Dermis blood vessel endothelial cell (primary cell): ENCODE measurements around the gene MLX. TPM values are rescaled to one million over a fixed set of nuclear protein-coding genes. Genes with fewer than 3 reads are reported as not detected.

Experiments used
- total RNA-seq: library from RNA; depleted of rRNA; stranded (reverse); fragments of >200 nt; gene quantifications from 2 replicates; pipeline ENCODE4 v1.2.3, GENCODE V29; 2014

MLX gene
- total RNA-seq, 1 donor from 2014 or later = 34.5 TPM

Other genes starting within 250 kb of the MLX start
- gene STAT3, start 178.7 kb upstream of the MLX start, total RNA-seq = 131 and 179 TPM in 2 replicates
- gene CAVIN1, start 143.8 kb upstream of the MLX start, total RNA-seq = 768 and 840 TPM in 2 replicates
- gene ATP6V0A1, start 108.2 kb upstream of the MLX start, total RNA-seq = 27.9 and 42.9 TPM in 2 replicates
- 44.9 and 53.3 TPM in 2 replicates for gene NAGLU, start 30.9 kb upstream of the MLX start, total RNA-seq
- gene HSD17B1, start 14.2 kb upstream of the MLX start, total RNA-seq = 0.23 and 0.34 TPM in 2 replicates
- gene COASY, start 5.0 kb upstream of the MLX start, total RNA-seq = 9.5 and 33.9 TPM in 2 replicates
- 4.9 and 5.5 TPM in 2 replicates for gene PSMC3IP, start 10.6 kb downstream of the MLX start, total RNA-seq
- 63.8 and 72.5 TPM in 2 replicates for gene RETREG3, start 42.3 kb downstream of the MLX start, total RNA-seq
- 27.6 and 62.5 TPM in 2 replicates for gene TUBG1, start 42.6 kb downstream of the MLX start, total RNA-seq
- gene TUBG2, start 92.2 kb downstream of the MLX start, total RNA-seq = 6.4 and 7.7 TPM in 2 replicates
- 12.9 and 20.0 TPM in 2 replicates for gene PLEKHH3, start 109.9 kb downstream of the MLX start, total RNA-seq
- gene CCR10, start 114.7 kb downstream of the MLX start, total RNA-seq = 5.1 and 7.9 TPM in 2 replicates
- gene CNTNAP1, start 115.4 kb downstream of the MLX start, total RNA-seq = 12.3 and 41.2 TPM in 2 replicates
- 12.9 and 18.2 TPM in 2 replicates for gene EZH1, start 177.9 kb downstream of the MLX start, total RNA-seq
- gene RAMP2, start 194.1 kb downstream of the MLX start, total RNA-seq = 9.7 and 13.1 TPM in 2 replicates
- gene VPS25, start 206.3 kb downstream of the MLX start, total RNA-seq = 46.5 and 53.4 TPM in 2 replicates
- gene WNK4, start 213.5 kb downstream of the MLX start, total RNA-seq = 3.4 TPM in 2 replicates
- 52.5 and 75.7 TPM in 2 replicates for gene COA3, start 231.6 kb downstream of the MLX start, total RNA-seq
- gene CNTD1, start 231.8 kb downstream of the MLX start, total RNA-seq = 0.34 TPM in 1 of 2 replicates, not detected in the other